Measurements from ENCODE around the gene SSX2. TPM values are rescaled to one million over a fixed set of nuclear protein-coding genes. Genes with fewer than 3 reads are reported as not detected.
"Not testable (repeated sequence)": the region's sequence is repeated elsewhere in the genome, so short reads cannot be mapped to it uniquely, and the experiment has no call there.

SSX2 gene, protein sequence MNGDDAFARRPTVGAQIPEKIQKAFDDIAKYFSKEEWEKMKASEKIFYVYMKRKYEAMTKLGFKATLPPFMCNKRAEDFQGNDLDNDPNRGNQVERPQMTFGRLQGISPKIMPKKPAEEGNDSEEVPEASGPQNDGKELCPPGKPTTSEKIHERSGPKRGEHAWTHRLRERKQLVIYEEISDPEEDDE
- total RNA-seq (2022): not detected in 2 replicates
- not detected for Bru-seq, nascent RNA
- BruChase-seq, experiment 1, labeled RNA remaining after a 6-hour chase: not detected
- BruChase-seq, experiment 2, labeled RNA remaining after a 2-hour chase: not detected
- long read RNA-seq: 0 reads

DNA sequence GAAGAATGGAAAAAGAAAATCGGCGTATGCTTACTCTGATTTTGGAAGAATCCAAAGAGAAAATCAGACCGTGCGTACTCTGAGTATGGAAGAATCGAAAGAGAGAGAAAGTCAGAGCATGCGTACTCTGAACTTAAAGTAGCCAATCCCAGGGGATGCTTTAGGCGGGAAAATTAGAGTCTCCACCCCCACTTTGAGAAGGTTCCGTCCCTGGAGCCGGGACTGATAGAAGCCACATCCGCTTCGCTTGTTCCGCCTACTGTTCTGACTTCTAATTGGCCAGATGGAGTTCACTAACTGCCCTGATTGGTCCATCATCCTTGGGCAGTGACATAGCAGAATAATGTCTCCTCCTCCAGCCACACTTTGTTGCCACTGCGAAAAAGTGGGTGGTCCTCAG lies at the start of gene SSX2:
SSX2 (minus strand) TSS at position 101 of the 400 bp plus-strand sequence. CDS start 1,429 bp downstream, outside the sequence.
- H3K4me3 Mint-ChIP-seq (ENCODE audit: low read depth, unreplicated experiment); H3K36me3 Mint-ChIP-seq (ENCODE audit: insufficient read depth, unreplicated experiment); DNase-seq; H3K27ac Mint-ChIP-seq (ENCODE audit: unreplicated experiment); BruUV-seq (replicated peaks); H3K9me3 Mint-ChIP-seq (ENCODE audit: low read depth, unreplicated experiment); H3K4me1 Mint-ChIP-seq (ENCODE audit: low read depth, unreplicated experiment); CTCF ChIA-PET; H3K27me3 Mint-ChIP-seq (ENCODE audit: unreplicated experiment); intact Hi-C loops (cut with micrococcal nuclease; ENCODE audit: unreplicated experiment): not testable (repeated sequence)

DNA sequence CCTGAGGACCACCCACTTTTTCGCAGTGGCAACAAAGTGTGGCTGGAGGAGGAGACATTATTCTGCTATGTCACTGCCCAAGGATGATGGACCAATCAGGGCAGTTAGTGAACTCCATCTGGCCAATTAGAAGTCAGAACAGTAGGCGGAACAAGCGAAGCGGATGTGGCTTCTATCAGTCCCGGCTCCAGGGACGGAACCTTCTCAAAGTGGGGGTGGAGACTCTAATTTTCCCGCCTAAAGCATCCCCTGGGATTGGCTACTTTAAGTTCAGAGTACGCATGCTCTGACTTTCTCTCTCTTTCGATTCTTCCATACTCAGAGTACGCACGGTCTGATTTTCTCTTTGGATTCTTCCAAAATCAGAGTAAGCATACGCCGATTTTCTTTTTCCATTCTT lies 44.0 kb upstream of the SSX2 start, which contains the start of gene SSX2B:
SSX2B (plus strand) TSS at position 301 of the 400 bp plus-strand sequence. CDS start 1,429 bp downstream, outside the sequence.
- H3K36me3 Mint-ChIP-seq (ENCODE audit: insufficient read depth, unreplicated experiment); H3K4me3 Mint-ChIP-seq (ENCODE audit: low read depth, unreplicated experiment); H3K27ac Mint-ChIP-seq (ENCODE audit: unreplicated experiment); CTCF ChIA-PET; intact Hi-C loops (cut with micrococcal nuclease; ENCODE audit: unreplicated experiment); H3K4me1 Mint-ChIP-seq (ENCODE audit: low read depth, unreplicated experiment); H3K9me3 Mint-ChIP-seq (ENCODE audit: low read depth, unreplicated experiment); BruUV-seq (replicated peaks); DNase-seq; H3K27me3 Mint-ChIP-seq (ENCODE audit: unreplicated experiment): not testable (repeated sequence)

DNA sequence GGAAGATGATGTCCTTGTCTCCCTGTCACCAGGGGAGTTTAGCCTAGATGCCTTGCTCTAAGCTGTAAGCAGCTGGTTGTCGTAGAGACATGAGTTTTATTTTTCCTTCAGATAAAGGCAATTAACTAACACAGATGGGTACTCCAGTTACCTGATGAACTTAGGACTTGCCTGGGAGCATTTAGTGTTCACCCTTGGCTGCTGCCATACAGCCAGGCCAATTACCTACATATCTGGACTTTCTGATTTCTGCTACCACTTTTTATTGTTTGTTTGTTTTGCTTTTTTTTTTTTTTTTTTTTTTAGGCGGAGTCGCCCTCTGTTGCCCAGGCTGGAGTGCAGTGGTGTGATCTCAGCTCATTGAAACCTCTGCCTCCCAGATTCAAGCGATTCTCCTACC lies 14.9 kb downstream of the SSX2 start:
- H3K4me1 Mint-ChIP-seq (ENCODE audit: low read depth, unreplicated experiment); DNase-seq; H3K27ac Mint-ChIP-seq (ENCODE audit: unreplicated experiment); CTCF ChIA-PET; H3K36me3 Mint-ChIP-seq (ENCODE audit: insufficient read depth, unreplicated experiment); H3K27me3 Mint-ChIP-seq (ENCODE audit: unreplicated experiment); intact Hi-C loops (cut with micrococcal nuclease; ENCODE audit: unreplicated experiment); H3K4me3 Mint-ChIP-seq (ENCODE audit: low read depth, unreplicated experiment); BruUV-seq (replicated peaks); H3K9me3 Mint-ChIP-seq (ENCODE audit: low read depth, unreplicated experiment): not testable (repeated sequence)

DNA sequence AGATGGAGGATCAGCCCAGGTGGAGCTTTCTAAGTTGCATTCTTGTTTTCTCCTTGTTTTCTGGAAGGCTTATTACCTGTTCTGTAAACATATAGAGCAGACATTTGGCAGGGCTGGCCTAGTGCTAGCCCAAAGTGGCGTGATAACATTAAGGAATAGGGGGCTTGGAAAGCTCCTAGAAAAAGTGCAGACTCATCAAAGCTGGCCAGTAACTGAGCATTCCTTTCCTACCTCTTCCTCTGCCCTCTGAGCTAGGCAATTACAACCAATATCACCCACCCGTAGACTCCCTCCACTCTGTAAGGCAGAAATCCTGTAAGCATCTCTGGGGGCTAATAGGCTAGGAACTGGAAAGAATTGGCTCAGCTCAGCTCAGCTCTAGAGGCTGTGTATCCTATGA lies 44.8 kb downstream of the SSX2 start:
- H3K36me3 Mint-ChIP-seq (ENCODE audit: insufficient read depth, unreplicated experiment); H3K27me3 Mint-ChIP-seq (ENCODE audit: unreplicated experiment); H3K4me3 Mint-ChIP-seq (ENCODE audit: low read depth, unreplicated experiment); intact Hi-C loops (cut with micrococcal nuclease; ENCODE audit: unreplicated experiment); BruUV-seq (replicated peaks); H3K9me3 Mint-ChIP-seq (ENCODE audit: low read depth, unreplicated experiment); DNase-seq; H3K4me1 Mint-ChIP-seq (ENCODE audit: low read depth, unreplicated experiment); CTCF ChIA-PET; H3K27ac Mint-ChIP-seq (ENCODE audit: unreplicated experiment): not testable (repeated sequence)

DNA sequence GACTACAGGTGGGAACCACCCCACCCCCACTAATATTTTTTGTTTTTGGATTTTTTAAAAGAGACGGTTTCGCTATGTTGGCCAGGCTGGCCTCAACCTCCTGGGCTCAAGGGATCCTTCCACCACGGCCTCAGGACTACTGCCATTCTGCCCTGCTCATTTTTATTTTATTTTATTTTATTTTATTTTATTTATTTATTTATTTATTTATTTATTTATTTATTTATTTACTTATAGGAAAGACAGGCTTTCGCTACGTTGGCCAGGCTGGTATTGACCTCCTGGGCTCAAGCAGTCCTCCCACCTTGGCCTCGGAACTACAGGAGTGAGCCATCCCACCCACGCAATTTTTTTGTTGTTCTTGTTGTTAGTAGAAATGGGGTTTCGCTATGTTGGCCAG lies 51.5 kb downstream of the SSX2 start:
- CTCF ChIA-PET: interaction anchor here (0.7 kb wide), 1 partner anchor 275 kb away, joined by 5 read pairs; no protein-coding TSS in a partner anchor
- H3K4me3 Mint-ChIP-seq (ENCODE audit: low read depth, unreplicated experiment); H3K4me1 Mint-ChIP-seq (ENCODE audit: low read depth, unreplicated experiment); H3K9me3 Mint-ChIP-seq (ENCODE audit: low read depth, unreplicated experiment); intact Hi-C loops (cut with micrococcal nuclease; ENCODE audit: unreplicated experiment); H3K36me3 Mint-ChIP-seq (ENCODE audit: insufficient read depth, unreplicated experiment); BruUV-seq (replicated peaks); H3K27ac Mint-ChIP-seq (ENCODE audit: unreplicated experiment); DNase-seq: not testable (repeated sequence)
- H3K27me3 Mint-ChIP-seq (ENCODE audit: unreplicated experiment): peaks cover 26% of the 10 kb centered on the region

DNA sequence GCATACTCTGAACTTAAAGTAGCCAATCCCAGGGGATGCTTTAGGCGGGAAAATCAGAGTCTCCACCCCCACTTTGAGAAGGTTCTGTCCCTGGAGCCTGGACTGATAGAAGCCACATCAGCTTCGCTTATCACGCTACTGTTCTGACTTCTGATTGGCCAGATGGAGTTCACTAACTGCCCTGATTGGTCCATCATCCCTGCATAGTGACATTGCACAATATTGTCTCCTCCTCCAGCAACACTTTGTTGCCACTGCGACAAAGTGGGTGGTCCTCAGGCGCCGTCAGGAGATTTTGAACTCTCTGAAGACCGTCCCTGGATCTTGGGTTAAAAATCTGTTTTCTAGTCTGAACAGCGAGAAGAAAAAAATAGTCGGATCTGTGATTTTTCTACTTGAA lies 52.2 kb downstream of the SSX2 start, which contains the start of gene SSX7:
SSX7 (minus strand) TSS at position 101 of the 400 bp plus-strand sequence. CDS start 1,428 bp downstream, outside the sequence.
- H3K4me1 Mint-ChIP-seq (ENCODE audit: low read depth, unreplicated experiment); CTCF ChIA-PET; BruUV-seq (replicated peaks); H3K27ac Mint-ChIP-seq (ENCODE audit: unreplicated experiment); H3K9me3 Mint-ChIP-seq (ENCODE audit: low read depth, unreplicated experiment); H3K36me3 Mint-ChIP-seq (ENCODE audit: insufficient read depth, unreplicated experiment); H3K4me3 Mint-ChIP-seq (ENCODE audit: low read depth, unreplicated experiment); intact Hi-C loops (cut with micrococcal nuclease; ENCODE audit: unreplicated experiment); DNase-seq: not testable (repeated sequence)
- H3K27me3 Mint-ChIP-seq (ENCODE audit: unreplicated experiment): peaks cover 28% of the 10 kb centered on the region

DNA sequence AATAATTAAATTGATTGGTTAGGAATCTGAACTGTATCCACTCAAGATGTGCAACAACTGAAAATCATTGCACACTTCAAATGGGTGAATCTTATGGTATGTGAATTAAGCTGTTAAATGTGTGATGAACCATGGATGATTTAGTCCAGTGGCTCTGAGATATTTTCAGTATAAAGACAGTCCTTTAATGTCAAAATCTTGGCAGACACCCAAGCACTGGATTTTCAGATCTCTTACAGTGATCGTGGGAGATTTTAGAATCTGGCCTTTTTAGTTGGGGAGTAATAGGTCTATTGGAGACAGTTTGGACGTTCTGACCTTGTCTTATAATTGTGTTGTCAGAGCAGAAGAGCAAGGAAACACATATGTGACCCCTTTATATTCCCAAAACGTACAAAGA lies 56.3 kb downstream of the SSX2 start:
- CTCF ChIA-PET; H3K4me3 Mint-ChIP-seq (ENCODE audit: low read depth, unreplicated experiment); H3K36me3 Mint-ChIP-seq (ENCODE audit: insufficient read depth, unreplicated experiment): not testable (repeated sequence)

DNA sequence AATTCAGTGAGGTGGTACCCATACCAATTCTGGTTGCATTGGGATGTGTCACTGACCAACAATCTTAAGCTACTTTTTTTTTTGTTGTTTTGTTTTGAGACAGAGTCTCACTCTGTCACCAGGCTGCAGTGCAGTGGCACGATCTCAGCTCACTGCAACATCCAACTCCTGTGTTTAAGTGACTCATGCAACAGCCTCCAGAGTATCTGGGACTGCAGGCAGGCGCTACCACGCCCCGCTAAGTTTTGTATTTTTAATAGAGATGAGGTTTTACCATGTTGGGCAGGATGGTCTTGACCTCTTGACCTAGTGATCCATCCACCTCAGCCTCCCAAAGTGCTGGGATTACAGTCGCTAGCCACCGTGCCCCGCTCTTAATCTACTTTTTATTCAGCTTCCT lies 58.0 kb downstream of the SSX2 start:
- peaks cover 58% of the 10 kb centered on the region for H3K27me3 Mint-ChIP-seq (ENCODE audit: unreplicated experiment)
- H3K27ac Mint-ChIP-seq (ENCODE audit: unreplicated experiment); BruUV-seq (replicated peaks); H3K36me3 Mint-ChIP-seq (ENCODE audit: insufficient read depth, unreplicated experiment); H3K4me1 Mint-ChIP-seq (ENCODE audit: low read depth, unreplicated experiment); H3K4me3 Mint-ChIP-seq (ENCODE audit: low read depth, unreplicated experiment); intact Hi-C loops (cut with micrococcal nuclease; ENCODE audit: unreplicated experiment); H3K9me3 Mint-ChIP-seq (ENCODE audit: low read depth, unreplicated experiment); CTCF ChIA-PET; DNase-seq: not testable (repeated sequence)

More for the DNA sequence above, 56.3 kb downstream of the SSX2 start:
- H3K27ac Mint-ChIP-seq (ENCODE audit: unreplicated experiment); intact Hi-C loops (cut with micrococcal nuclease; ENCODE audit: unreplicated experiment); H3K4me1 Mint-ChIP-seq (ENCODE audit: low read depth, unreplicated experiment); BruUV-seq (replicated peaks); H3K9me3 Mint-ChIP-seq (ENCODE audit: low read depth, unreplicated experiment); DNase-seq: not testable (repeated sequence)
- H3K27me3 Mint-ChIP-seq (ENCODE audit: unreplicated experiment): peaks cover 61% of the 10 kb centered on the region
